ENCODE results near the gene CFAP221. TPM values are rescaled to one million over a fixed set of nuclear protein-coding genes. Genes with fewer than 3 reads are reported as not detected.

Gene CFAP221
- total RNA-seq, 1 donor from 2014 or later, result 0.61 TPM

DNA sequence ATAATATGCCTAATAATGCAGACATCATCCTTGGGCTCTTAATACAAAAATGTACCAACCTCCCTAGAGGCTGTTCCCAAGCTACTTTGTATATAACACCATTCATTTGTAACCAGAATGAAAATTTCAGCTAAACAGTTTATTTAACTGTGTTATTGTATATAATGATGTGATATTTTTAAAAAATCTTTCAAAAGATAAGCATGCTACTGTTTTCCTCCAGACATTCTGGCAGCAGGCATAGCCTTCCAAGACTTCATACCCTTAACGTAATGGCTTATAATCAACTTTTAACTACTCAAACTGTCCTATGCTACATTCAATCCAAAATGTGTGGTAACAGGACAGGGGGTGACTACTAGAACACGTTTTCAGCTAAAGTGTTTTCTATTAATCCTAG lies 21.2 kb downstream of the CFAP221 start:
- H3K79me2 ChIP-seq (ENCODE audit: insufficient read depth, low read length), result no peaks in the 10 kb centered on the region
- H3K36me3 Mint-ChIP-seq (ENCODE audit: low read depth, unreplicated experiment), result no peaks in the 10 kb centered on the region
- H3K4me3 ChIP-seq (ENCODE audit: insufficient read depth, low read depth, low read length), result no peak overlapping the region
- no peaks in the 10 kb centered on the region for H3K36me3 ChIP-seq (ENCODE audit: insufficient read depth, low read length)
- H3K27ac Mint-ChIP-seq (ENCODE audit: unreplicated experiment), result no peak overlapping the region
- H3K27ac ChIP-seq (ENCODE audit: low read depth, low read length), result no peak overlapping the region
- H3K4me1 ChIP-seq (ENCODE audit: insufficient read depth, low read length), result no peaks in the 10 kb centered on the region
- no peak overlapping the region for H2AFZ ChIP-seq (ENCODE audit: low read depth, low read length)
- no peak overlapping the region for H3K4me3 Mint-ChIP-seq (ENCODE audit: unreplicated experiment)
- H3K9me3 Mint-ChIP-seq (ENCODE audit: unreplicated experiment), result peaks cover 3% of the 10 kb centered on the region
- FAIRE-seq, result no peak
- no peaks in the 10 kb centered on the region for H3K27me3 ChIP-seq (ENCODE audit: insufficient read depth, low read length)
- no peaks in the 10 kb centered on the region for H3K9me3 ChIP-seq (ENCODE audit: insufficient read depth, low read depth, low read length)
- no peak overlapping the region for H3K4me2 ChIP-seq (ENCODE audit: low read length)
- H3K9ac ChIP-seq (ENCODE audit: low read length), result no peak overlapping the region
- no peaks in the 10 kb centered on the region for H4K20me1 ChIP-seq (ENCODE audit: insufficient read depth, low read length)
- no peaks in the 10 kb centered on the region for H3K4me1 Mint-ChIP-seq (ENCODE audit: low read depth, unreplicated experiment)
- no peak for DNase-seq (ENCODE audit: low read depth)
- no peaks in the 10 kb centered on the region for H3K27me3 Mint-ChIP-seq (ENCODE audit: low read depth, unreplicated experiment)
- no peak for TF ChIP-seq EZH2 (IDR thresholded peaks at IDR 0.05; ENCODE audit: insufficient read depth, low read length)
- TF ChIP-seq, protein P1, sequence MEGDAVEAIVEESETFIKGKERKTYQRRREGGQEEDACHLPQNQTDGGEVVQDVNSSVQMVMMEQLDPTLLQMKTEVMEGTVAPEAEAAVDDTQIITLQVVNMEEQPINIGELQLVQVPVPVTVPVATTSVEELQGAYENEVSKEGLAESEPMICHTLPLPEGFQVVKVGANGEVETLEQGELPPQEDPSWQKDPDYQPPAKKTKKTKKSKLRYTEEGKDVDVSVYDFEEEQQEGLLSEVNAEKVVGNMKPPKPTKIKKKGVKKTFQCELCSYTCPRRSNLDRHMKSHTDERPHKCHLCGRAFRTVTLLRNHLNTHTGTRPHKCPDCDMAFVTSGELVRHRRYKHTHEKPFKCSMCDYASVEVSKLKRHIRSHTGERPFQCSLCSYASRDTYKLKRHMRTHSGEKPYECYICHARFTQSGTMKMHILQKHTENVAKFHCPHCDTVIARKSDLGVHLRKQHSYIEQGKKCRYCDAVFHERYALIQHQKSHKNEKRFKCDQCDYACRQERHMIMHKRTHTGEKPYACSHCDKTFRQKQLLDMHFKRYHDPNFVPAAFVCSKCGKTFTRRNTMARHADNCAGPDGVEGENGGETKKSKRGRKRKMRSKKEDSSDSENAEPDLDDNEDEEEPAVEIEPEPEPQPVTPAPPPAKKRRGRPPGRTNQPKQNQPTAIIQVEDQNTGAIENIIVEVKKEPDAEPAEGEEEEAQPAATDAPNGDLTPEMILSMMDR (IDR thresholded peaks at IDR 0.05; ENCODE audit: insufficient read depth, low read depth, low read length), result no peak

DNA sequence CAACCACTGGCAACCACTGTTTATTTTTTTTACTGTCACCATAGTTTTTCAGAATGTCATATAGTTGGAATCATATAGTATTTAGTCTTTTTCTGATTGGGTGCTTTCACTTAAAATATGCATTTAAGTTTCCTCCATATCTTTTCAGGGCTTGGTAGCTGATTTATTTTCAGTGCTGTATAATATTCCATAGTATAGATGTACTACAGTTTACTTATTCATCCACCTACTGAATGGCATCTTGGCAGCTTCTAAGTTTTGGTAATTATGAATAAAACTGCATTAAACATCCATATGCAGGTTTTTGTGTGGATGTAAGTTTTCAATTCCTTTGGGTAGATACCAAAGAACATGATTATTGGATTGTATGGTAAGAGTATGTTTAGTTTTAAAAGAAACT lies 23.0 kb downstream of the CFAP221 start:
- Mint-ChIP-seq H3K4me1 (ENCODE audit: low read depth, unreplicated experiment) (no peaks in the 10 kb centered on the region), H3K9me3 (ENCODE audit: unreplicated experiment) (peaks cover 3% of the 10 kb centered on the region)
- FAIRE-seq, result no peak

More for the DNA sequence above, 23.0 kb downstream of the CFAP221 start:
- DNase-seq (ENCODE audit: low read depth), result no peak
- H3K27me3 Mint-ChIP-seq (ENCODE audit: low read depth, unreplicated experiment), result no peaks in the 10 kb centered on the region
- H3K79me2 ChIP-seq (ENCODE audit: insufficient read depth, low read length), result no peaks in the 10 kb centered on the region
- no peaks in the 10 kb centered on the region for H3K36me3 ChIP-seq (ENCODE audit: insufficient read depth, low read length)
- H3K4me1 ChIP-seq (ENCODE audit: insufficient read depth, low read length), result no peaks in the 10 kb centered on the region
- H3K4me2 ChIP-seq (ENCODE audit: low read length), result no peak overlapping the region
- H3K9me3 ChIP-seq (ENCODE audit: insufficient read depth, low read depth, low read length), result no peaks in the 10 kb centered on the region
- H3K4me3 Mint-ChIP-seq (ENCODE audit: unreplicated experiment), result no peak overlapping the region
- H3K27me3 ChIP-seq (ENCODE audit: insufficient read depth, low read length), result no peaks in the 10 kb centered on the region
- H3K9ac ChIP-seq (ENCODE audit: low read length), result no peak overlapping the region
- H3K36me3 Mint-ChIP-seq (ENCODE audit: low read depth, unreplicated experiment), result no peaks in the 10 kb centered on the region
- no peaks in the 10 kb centered on the region for H4K20me1 ChIP-seq (ENCODE audit: insufficient read depth, low read length)
- H3K27ac ChIP-seq (ENCODE audit: low read depth, low read length), result no peak overlapping the region
- no peak overlapping the region for H3K4me3 ChIP-seq (ENCODE audit: insufficient read depth, low read depth, low read length)
- no peak overlapping the region for H3K27ac Mint-ChIP-seq (ENCODE audit: unreplicated experiment)
- TF ChIP-seq EZH2 (IDR thresholded peaks at IDR 0.05; ENCODE audit: insufficient read depth, low read length), result no peak
- TF ChIP-seq, protein P1 (IDR thresholded peaks at IDR 0.05; ENCODE audit: insufficient read depth, low read depth, low read length), result no peak
- H2AFZ ChIP-seq (ENCODE audit: low read depth, low read length), result no peak overlapping the region

All from astrocyte (in vitro differentiated cells and primary cell).